GM18867 (cell line): ENCODE measurements around the gene HEBP1.
A peak's percentile ranks its signal among the peaks of the same experiment; 100 is the strongest.

Source experiments
- ATAC-seq: cut with Tn5 transposase; IDR thresholded peaks from one replicate; pipeline ENCODE4 v1.9.1; 2021; ENCODE audit warnings: mild to moderate bottlenecking, moderate library complexity; ENCODE audit not compliant: unreplicated experiment

Gene HEBP1

DNA sequence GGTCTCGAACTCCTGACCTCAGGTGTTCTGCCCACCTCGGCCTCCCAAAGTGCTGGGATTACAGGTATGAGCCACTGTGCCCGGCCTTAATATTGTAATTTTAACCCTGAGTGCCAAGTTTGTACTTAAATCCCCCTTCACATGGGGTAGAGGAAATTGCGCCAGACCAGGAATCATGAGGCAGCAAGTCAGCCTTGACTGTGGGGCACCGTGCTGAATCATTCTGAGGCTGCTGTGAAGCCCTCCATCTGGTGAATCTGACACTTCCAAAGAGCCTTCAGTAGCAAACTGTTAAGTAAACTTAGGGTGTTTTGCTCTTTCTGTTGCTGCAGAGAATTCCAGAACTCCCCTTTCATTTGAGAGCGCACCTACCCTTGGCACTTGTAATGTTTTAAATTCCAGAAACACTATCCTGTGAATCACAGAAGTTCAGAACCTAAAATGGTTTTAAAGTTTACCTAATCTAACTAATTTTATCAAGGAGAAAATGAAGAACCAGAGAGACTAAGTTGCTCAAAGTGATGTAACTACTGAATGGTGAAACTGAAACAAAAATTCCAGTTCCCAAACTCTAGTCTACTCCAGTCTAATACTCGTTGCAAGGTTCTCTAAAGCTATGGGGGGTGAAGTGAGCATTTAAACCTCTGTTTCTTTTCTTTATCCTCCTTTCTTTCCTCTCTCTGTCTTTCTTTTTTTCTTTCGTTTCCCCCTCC lies 7.5 kb downstream of the HEBP1 start:
- ATAC-seq: no peak

DNA sequence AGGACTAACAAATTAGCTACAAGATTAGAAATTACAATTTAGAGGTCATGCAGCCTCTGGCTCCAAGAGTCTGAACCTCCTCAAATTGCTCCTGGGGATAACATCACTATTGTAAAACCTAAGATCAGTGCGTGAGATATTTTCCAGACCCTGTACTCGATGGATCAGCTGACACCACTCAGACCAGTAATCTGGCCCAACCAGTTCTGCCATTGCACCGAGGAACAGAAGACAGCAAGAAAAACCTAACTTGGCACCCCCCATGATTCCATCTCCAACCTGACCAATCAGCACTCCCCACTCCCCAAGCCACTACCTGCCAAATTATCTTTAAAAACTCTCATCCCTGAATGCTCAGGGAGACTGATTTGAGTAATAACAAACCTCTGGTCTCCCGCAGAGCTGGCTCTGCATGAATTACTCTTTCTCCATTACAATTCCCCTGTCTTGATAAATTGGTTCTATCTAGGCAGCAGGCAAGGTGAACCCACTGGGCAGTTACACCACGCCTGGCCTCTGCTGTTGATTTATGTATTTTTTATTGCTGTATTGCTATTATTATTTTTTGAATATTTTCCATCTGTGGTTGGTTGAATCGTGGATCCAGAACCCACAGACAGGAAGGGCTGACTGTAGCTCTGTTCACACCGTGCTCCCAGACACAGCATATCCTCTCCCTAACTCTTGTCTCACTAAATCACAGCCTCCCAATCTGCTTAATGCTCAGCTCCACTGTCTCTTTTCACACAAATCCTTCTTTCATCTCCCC lies 9.2 kb downstream of the HEBP1 start:
- ATAC-seq: no peak

GRCh38 chr12:12987421-12987820 lies 12.6 kb downstream of the HEBP1 start:
- no peak for ATAC-seq

DNA sequence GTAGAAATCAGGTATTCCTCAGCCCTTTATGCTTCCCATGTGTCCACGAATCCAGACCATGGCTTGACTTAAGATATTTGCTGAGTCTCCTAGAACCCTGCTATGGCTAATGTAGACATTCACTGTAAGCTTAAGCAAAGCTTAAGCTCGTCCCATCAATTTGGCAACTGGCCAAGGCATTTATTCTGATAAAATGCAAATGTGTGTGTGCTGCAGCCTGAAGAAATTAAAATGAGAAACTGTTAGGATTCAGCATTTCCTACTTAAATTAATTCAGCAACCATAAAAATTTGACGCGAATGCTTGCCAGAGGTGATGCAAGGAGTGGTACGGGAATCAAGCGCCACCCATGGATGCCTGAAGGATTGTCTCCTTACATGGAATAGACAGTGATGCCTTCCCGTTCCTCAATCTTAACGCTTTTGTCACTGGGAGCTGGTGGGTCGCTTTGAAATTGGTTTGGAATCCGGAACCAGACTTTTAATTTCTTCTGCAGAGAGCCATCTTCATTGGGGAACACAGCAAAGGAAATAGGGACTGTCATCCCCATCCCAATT lies 13.2 kb downstream of the HEBP1 start:
- no peak for ATAC-seq

GRCh38 chr12:12985817-12986408 lies 14.2 kb downstream of the HEBP1 start:
- peak; percentile 54 for ATAC-seq

- no peak for ATAC-seq
Observed at GRCh38 chr12:12984149-12984548, 15.9 kb downstream of the HEBP1 start.

DNA sequence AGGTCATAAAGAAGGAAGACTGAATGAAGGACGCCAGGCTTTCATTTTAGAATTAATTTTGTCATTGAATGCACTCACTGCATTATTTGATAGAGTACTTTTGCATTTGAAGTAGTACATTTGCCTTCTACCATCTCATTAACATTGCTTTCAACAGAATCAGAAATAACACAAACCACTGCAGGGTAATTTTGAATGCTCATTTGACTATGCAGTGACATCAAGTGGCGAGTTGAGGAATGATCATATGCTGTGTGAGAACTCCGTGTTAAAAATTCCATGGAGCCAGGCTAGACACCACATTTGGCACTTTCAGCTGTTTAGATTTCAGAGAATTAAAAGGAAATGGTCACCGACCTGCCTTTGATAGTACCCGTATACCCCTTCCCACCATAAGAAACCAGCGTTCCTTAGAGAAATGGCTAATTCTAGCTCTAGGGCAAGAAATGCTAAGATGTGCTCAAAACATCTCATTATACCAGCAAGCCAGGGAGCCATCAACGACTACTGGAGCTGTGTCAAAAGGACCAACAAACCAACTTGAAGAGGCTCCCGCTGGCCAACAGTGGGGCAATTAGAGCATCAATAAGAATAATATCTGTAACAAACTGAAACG lies 16.5 kb downstream of the HEBP1 start:
- no peak for ATAC-seq

GRCh38 chr12:12982331-12982730 lies 17.7 kb downstream of the HEBP1 start:
- ATAC-seq: no peak

DNA sequence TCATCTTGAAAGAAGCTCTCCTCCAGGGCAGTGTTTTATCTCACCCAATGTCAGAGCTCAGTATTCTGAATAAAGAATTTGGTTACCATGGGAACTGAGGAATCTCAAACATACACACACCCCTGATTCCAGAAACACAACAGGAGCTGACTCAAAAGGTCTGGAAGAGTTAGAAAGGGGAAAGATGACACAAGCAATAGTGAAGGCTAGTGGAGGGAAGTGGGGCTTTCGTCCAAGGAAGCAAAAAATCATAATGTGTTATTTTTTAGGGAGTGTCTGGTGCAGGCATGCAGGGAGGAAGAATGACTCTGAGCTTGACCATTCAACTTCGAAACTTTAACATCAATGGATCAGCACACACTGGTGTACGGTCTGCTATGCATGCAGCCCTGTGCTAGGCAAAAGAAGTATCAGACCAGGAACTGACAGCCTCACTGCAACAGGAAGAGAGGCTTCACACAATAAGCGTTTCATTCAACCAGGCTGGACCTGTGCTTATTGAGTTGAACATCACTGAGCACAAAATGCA lies 20.3 kb downstream of the HEBP1 start:
- ATAC-seq: no peak

DNA sequence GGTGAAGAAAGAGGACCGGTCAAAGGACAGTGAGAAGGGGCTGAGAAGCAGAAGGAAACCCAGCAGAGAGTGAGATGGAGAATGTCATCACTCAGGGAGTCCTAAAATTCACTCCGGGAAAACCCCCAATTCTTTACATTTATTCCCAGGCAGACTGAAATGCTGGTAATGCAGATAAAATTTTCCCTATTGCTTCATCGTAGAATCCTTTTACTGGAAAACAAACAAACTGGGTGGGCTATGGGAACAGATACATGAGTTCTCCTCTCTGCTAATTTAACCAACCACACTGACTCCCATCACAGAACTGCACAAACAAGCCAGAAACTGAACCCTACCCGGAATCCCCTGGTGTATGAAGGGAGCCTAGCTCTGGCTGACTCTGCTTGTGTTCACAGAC lies 20.9 kb downstream of the HEBP1 start:
- ATAC-seq: no peak

DNA sequence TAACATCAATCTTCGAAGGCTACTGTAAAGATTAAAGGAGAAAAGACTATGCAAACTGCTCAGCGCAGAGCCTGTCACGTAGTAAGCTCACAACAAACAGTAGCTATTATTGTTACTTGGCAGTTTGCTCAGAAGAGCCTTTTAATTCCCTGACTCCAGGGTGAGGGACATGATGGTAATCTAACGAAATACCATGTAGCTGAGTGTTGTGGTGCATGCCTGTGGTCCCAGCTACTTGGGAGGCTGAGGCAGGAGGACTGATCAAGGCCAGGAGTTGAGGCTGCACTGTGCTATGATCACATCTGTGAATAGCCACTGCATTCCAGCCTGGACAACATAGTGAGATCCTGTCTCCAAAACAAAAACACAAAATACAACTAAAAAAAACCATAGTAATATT lies 22.8 kb downstream of the HEBP1 start:
- no peak for ATAC-seq

- ATAC-seq: no peak
Observed at GRCh38 chr12:12976366-12976765, 23.7 kb downstream of the HEBP1 start.

GRCh38 chr12:12975322-12976077 lies 24.6 kb downstream of the HEBP1 start:
- ATAC-seq: no peak

GRCh38 chr12:12974211-12974610 lies 25.9 kb downstream of the HEBP1 start:
- ATAC-seq: no peak

DNA sequence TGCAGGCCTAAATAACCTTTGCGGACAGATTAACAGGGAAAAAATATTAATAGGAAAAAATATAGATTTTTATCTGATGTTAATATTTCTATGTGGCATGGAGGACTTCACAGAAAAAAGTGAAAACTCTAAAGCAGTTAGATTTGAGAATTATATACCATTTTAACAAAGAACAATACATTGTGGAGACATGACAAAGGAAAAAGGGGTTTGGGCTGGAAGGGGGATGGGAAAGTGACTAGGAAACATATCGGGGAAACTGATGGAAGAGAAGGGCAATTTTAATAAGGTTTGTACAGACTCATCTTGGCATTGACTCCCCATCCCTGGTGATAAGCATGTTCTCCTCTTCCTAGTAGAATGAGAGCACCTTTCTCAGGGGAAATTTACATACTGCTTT lies 27.0 kb downstream of the HEBP1 start:
- no peak for ATAC-seq

DNA sequence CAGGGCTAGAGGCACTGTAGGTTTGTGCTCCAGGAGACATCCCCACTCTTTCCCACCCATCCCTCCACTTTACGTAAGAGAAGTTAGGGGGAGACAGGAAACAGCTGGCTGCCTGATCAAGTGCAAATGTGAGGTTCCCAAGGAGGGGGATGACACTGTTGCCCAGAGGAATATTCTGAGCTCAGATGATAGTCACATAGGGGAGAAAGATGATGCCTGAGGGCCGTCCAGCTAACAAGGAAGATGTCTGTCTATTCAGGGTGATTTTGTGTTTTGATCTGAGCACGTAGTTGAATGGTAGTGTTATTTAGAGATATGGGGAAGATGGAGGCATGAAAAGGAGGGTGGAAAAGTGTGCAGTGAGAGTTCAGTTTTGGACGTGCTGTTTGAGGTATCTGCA lies 34.2 kb downstream of the HEBP1 start:
- ATAC-seq: no peak

DNA sequence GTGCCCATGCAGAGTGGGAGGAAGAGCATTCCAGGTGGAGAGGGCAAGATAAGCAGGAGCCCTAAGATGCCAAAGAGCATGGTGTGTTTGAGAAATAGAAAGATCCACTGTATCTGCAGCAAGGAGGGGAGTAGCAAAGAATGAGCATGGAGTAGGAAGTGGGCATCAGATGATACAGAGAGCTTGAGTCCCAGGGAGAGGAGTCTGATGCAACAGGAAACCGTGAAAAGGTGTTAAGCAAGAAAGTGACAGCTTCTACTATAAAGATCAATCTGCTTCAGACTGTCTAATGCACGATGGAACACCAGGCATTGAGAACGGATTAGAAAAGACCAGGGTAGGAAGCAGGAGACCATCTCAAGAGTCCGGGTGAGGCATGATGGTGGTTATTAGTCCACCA lies 35.8 kb downstream of the HEBP1 start:
- ATAC-seq: no peak

GRCh38 chr12:12960639-12961209 lies 39.3 kb downstream of the HEBP1 start:
- no peak for ATAC-seq

DNA sequence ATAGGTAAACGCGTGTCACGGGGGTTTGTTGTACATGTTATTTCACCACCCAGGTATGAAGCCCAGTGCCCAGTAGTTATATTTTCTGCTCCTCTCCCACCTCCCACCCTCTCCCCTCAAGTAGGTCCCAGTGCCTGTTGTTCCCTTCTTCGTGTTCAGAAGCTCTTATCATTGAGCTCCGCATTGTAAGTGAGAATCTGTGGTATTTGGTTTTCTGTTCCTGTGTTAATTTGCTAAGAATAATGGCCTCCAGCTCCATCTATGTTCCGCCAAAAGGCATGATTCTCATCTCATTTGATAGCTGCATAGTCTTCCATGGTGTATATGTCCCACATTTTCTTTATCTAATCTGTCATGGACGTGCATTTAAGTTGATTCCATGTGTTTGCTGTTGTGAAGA lies 41.2 kb downstream of the HEBP1 start:
- ATAC-seq: no peak
